IPS DF 6.9 (cell line): ENCODE results near the gene FAT1.

Source experiments
- DNase-seq: peaks from one replicate; pipeline ENCODE4 v3.0.0-alpha.2; 2013; ENCODE audit warnings: low read depth, low spot score
- H3K27ac ChIP-seq: one replicate; pipeline ENCODE4 v1.5.1; 2013; ENCODE audit warnings: low read length, control low read depth
- H3K27me3 ChIP-seq: 2 replicates; pipeline ENCODE4 v1.6.1; 2013; ENCODE audit warnings: mild to moderate bottlenecking, low read length; ENCODE audit not compliant: control insufficient read depth, insufficient read depth
- H3K36me3 ChIP-seq: 2 replicates; pipeline ENCODE4 v1.6.1; 2013; ENCODE audit warnings: low read length; ENCODE audit not compliant: control insufficient read depth, insufficient read depth
- H3K4me1 ChIP-seq: 2 replicates; pipeline ENCODE4 v1.6.1; 2013; ENCODE audit warnings: low read length; ENCODE audit not compliant: control insufficient read depth, insufficient read depth
- H3K4me3 ChIP-seq: 2 replicates; pipeline ENCODE4 v1.5.1; 2013; ENCODE audit warnings: mild to moderate bottlenecking, low read length
- H3K9me3 ChIP-seq: 2 replicates; pipeline ENCODE4 v1.6.1; 2013; ENCODE audit warnings: low read length, inconsistent platforms; ENCODE audit not compliant: control insufficient read depth, insufficient read depth
- WGBS: extraction: QIAGEN DNeasy Blood & Tissue Kit; methylation state at CpG from one replicate; pipeline ENCODE4 v1.1.7; 2013; ENCODE audit warnings: mixed read lengths, missing lambda C conversion rate; ENCODE audit not compliant: insufficient read length, insufficient coverage; 5-methylcytosine and 5-hydroxymethylcytosine counted together

The FAT1 gene

DNA sequence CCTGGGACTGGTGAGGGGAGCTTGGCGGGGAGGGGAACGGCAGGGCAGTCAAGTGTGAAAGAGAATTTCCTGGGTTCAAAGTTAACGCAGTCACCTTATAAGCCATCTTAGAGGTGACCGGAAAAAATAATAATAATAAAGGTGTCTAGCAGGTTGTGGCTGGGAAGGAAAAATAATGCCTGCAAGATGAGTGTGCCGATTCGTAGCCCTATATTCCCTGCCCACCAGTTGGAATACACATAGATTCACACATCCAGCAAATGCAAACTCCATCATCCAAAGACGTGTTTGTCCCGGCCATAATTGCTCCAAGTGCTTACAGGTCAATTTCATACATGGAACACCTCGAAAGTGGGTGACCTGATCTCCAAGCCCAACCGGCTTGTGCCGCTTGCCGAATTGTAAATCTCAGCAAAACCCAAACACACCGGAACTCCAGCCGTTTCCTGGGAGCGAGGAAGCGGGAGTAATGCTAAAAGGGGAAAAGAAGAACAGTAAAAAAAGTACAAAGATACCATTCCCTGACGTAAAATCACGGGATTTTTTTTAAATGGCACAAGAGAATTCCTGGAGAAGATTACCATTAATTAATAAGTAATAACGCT, 1.3 kb upstream of the FAT1 start:
- no peak overlapping the region for H3K27ac ChIP-seq
- H3K4me3 ChIP-seq: peak overlapping the region; percentile 77; the same call in 1 of the 2 replicates
- DNase-seq: no peak

GRCh38 chr4:186724058-186724863, 605 bp upstream of the FAT1 start:
- Histone ChIP-seq H3K9me3 (no peaks in the 10 kb centered on the region), H3K27me3 (no peaks in the 10 kb centered on the region), H3K4me3 (peak overlapping the region; percentile 66; the same call in 1 of the 2 replicates), H3K27ac (no peak overlapping the region), H3K36me3 (no peaks in the 10 kb centered on the region), H3K4me1 (peaks cover 4% of the 10 kb centered on the region; the same call in 1 of the 2 replicates)
- no CpG with 5 or more reads among the region's 62 CpGs for WGBS
- no peak for DNase-seq

More for the DNA sequence above, 1.3 kb upstream of the FAT1 start:
- Histone ChIP-seq H3K4me1 (peaks cover 4% of the 10 kb centered on the region; the same call in 1 of the 2 replicates), H3K27me3 (no peaks in the 10 kb centered on the region), H3K9me3 (no peaks in the 10 kb centered on the region), H3K36me3 (no peaks in the 10 kb centered on the region)
- no CpG with 5 or more reads among the region's 19 CpGs for WGBS

- peaks cover 4% of the 10 kb centered on the region; the same call in 1 of the 2 replicates for H3K4me1 ChIP-seq
- H3K27me3 ChIP-seq: no peaks in the 10 kb centered on the region
- H3K4me3 ChIP-seq: peak overlapping the region; percentile 66
- DNase-seq: no peak
- H3K9me3 ChIP-seq: no peaks in the 10 kb centered on the region
- H3K36me3 ChIP-seq: no peaks in the 10 kb centered on the region
- WGBS: no CpG with 5 or more reads among the region's 16 CpGs
- no peak overlapping the region for H3K27ac ChIP-seq
Measured at GRCh38 chr4:186722796-186723291, 812 bp downstream of the FAT1 start.

DNA sequence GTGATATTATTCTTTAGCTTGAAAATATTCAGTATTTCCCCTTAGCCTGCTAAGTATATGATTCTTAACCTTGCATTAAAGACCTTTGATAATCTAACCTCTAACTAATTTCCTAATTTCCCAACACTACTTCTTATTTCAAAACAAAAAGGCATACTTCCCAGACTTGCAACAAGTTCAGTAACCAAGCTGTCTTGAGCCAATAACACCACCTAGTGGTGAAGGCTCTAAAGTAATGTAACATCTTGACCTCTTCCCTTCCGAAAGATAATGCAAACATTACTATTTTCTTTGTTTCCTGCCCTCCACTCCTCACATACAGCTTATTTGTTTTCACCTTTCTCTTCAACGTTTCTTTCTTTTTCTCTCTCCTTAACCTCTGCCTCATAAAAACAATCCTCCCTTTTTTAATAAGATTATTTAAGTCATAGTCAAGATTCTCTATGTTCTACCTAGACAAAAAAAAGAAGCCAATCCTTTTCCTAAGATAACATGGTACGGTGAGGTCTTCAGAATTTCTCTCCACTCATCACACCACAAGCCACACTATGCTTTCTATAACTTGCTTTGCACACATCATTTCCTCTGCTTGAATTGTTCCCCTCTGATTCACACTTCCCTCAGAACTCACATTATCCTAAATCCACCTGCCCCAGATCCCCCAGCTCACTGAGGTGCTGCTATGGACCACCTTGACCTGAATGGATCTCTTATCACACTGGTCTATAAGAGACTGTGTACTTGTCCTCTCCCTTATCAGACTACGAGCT, 3.5 kb downstream of the FAT1 start:
- Histone ChIP-seq H3K4me1 (peaks cover 6% of the 10 kb centered on the region; the same call in 1 of the 2 replicates), H3K9me3 (no peaks in the 10 kb centered on the region), H3K27ac (no peak overlapping the region), H3K27me3 (no peaks in the 10 kb centered on the region), H3K36me3 (no peaks in the 10 kb centered on the region), H3K4me3 (no peak overlapping the region)
- no peak for DNase-seq
- 100% methylated on average over 1 of the region's 4 CpGs for WGBS

- H3K27me3 ChIP-seq: no peaks in the 10 kb centered on the region
- no peaks in the 10 kb centered on the region for H3K9me3 ChIP-seq
- no peak overlapping the region for H3K27ac ChIP-seq
- no CpG with 5 or more reads among the region's 4 CpGs for WGBS
- DNase-seq: no peak
- H3K36me3 ChIP-seq: no peaks in the 10 kb centered on the region
- H3K4me3 ChIP-seq: no peak overlapping the region
- peaks cover 9% of the 10 kb centered on the region for H3K4me1 ChIP-seq
Measured at GRCh38 chr4:186717556-186717955, 6.1 kb downstream of the FAT1 start.

- Histone ChIP-seq H3K4me3 (no peak overlapping the region), H3K9me3 (no peaks in the 10 kb centered on the region), H3K27ac (no peak overlapping the region), H3K4me1 (peaks cover 7% of the 10 kb centered on the region), H3K36me3 (no peaks in the 10 kb centered on the region), H3K27me3 (no peaks in the 10 kb centered on the region)
- no peak for DNase-seq
- no CpG with 5 or more reads among the region's 5 CpGs for WGBS
Measured at GRCh38 chr4:186715077-186715476, 8.6 kb downstream of the FAT1 start.

- no CpG with 5 or more reads among the region's 16 CpGs for WGBS
- Histone ChIP-seq H3K36me3 (peaks cover 1% of the 10 kb centered on the region; the same call in 1 of the 2 replicates), H3K27ac (no peak overlapping the region), H3K4me3 (no peak overlapping the region), H3K27me3 (no peaks in the 10 kb centered on the region), H3K4me1 (peaks cover 7% of the 10 kb centered on the region), H3K9me3 (no peaks in the 10 kb centered on the region)
- no peak for DNase-seq
Measured at GRCh38 chr4:186714006-186714675, 9.5 kb downstream of the FAT1 start.

DNA sequence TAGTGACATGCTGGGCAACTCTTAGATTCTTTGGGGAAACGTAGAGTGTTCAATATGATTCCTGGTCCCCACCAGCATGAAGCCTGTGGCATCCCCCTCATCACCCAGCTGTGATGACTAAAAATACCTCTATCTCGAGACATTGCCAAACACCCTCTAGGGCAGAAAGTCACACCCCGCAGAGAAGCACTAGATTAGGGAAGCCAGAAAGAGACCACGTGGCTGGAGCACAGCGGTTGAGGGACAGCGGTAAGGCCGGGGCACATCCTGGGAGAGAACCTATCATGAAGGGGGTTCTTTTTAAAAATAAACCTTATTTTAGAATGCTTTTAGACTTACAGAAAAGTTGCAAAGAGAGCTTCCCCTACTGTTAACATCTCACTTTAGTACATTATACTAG, 11.0 kb downstream of the FAT1 start:
- Histone ChIP-seq H3K27me3 (no peaks in the 10 kb centered on the region), H3K9me3 (no peaks in the 10 kb centered on the region), H3K36me3 (peaks cover 12% of the 10 kb centered on the region; the same call in 1 of the 2 replicates), H3K4me1 (peaks cover 5% of the 10 kb centered on the region; the same call in 1 of the 2 replicates), H3K4me3 (no peak overlapping the region), H3K27ac (no peak overlapping the region)
- WGBS: no CpG with 5 or more reads among the region's 7 CpGs
- no peak for DNase-seq

DNA sequence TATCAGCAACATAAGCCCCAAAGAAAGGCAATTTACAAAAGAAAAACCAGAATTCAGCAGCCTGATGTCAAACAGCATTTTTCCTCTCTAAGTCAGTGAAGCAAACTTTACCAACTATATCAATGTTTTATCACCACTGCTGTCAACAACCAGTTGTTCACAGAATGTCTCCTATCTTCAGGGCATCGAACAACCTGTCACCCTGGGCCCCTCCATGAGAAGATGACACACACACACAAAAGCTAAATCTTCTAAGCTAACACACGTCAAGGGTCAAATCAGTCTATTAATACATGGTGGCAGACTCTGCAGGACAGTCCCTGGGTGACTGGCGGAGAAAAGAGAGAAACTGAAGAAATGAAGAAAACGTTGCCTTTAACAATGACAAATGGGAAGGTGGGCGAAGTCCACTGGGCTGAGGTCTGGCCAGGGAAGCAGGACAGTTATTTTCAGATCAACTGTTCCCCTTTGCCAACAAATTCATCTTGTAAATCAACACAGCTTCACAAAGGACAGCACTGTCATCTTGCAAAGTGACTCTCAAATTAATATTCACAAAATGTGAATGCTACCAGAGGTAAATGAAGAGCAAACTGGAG, 13.0 kb downstream of the FAT1 start:
- Histone ChIP-seq H3K4me1 (peaks cover 3% of the 10 kb centered on the region; the same call in 1 of the 2 replicates), H3K9me3 (no peaks in the 10 kb centered on the region), H3K36me3 (peaks cover 19% of the 10 kb centered on the region; the same call in 1 of the 2 replicates), H3K4me3 (no peak overlapping the region), H3K27ac (no peak overlapping the region), H3K27me3 (no peaks in the 10 kb centered on the region)
- no peak for DNase-seq
- no CpG with 5 or more reads among the region's 5 CpGs for WGBS
